H9 (cell line): ENCODE measurements around the gene SPATS2. TPM values are rescaled to one million over a fixed set of nuclear protein-coding genes. Genes with fewer than 3 reads are reported as not detected.

ENCODE experiments used
- DNase-seq: peaks from one replicate; pipeline ENCODE4 v3.0.0-alpha.2; 2017
- H2AFZ ChIP-seq: one replicate; pipeline ENCODE4 v1.6.1; 2013; ENCODE audit warnings: mild to moderate bottlenecking, low read length, control low read depth, moderate library complexity
- H2AK5ac ChIP-seq: 2 replicates; pipeline ENCODE4 v1.6.1; 2013; ENCODE audit warnings: low read length, control low read depth, mixed read lengths; ENCODE audit not compliant: insufficient read length
- H2BK120ac ChIP-seq: one replicate; pipeline ENCODE4 v1.6.1; 2013; ENCODE audit warnings: low read depth, mild to moderate bottlenecking, low read length, control low read depth, inconsistent platforms; ENCODE audit not compliant: poor library complexity, severe bottlenecking
- H2BK12ac ChIP-seq: 2 replicates; pipeline ENCODE4 v1.6.1; 2013; ENCODE audit warnings: low read length, control low read depth, mixed read lengths, low read depth; ENCODE audit not compliant: insufficient read length
- H2BK15ac ChIP-seq: 2 replicates; pipeline ENCODE4 v1.6.1; 2013; ENCODE audit warnings: low read depth, low read length, control low read depth
- H2BK20ac ChIP-seq: one replicate; pipeline ENCODE4 v1.6.1; 2013; ENCODE audit warnings: low read depth, mild to moderate bottlenecking, low read length, control low read depth, inconsistent platforms; ENCODE audit not compliant: poor library complexity, severe bottlenecking
- H2BK5ac ChIP-seq: 2 replicates; pipeline ENCODE4 v1.6.1; 2013; ENCODE audit warnings: low read length, control low read depth, mixed read lengths; ENCODE audit not compliant: insufficient read length
- H3K14ac ChIP-seq: 2 replicates; pipeline ENCODE4 v1.6.1; 2013; ENCODE audit warnings: low read length, control low read depth; ENCODE audit not compliant: insufficient read depth
- H3K18ac ChIP-seq: 2 replicates; pipeline ENCODE4 v1.6.1; 2013; ENCODE audit warnings: low read depth, mild to moderate bottlenecking, mixed read lengths, low read length, control low read depth; ENCODE audit not compliant: insufficient read length
- H3K23ac ChIP-seq: 2 replicates; pipeline ENCODE4 v1.6.1; 2013; ENCODE audit warnings: low read length, control low read depth, mixed read lengths, low read depth; ENCODE audit not compliant: insufficient read length
- H3K23me2 ChIP-seq: 2 replicates; pipeline ENCODE4 v1.6.1; 2013; ENCODE audit warnings: low read depth, mild to moderate bottlenecking, mixed read lengths, low read length, control low read depth; ENCODE audit not compliant: insufficient read length, poor library complexity, severe bottlenecking
- H3K27ac ChIP-seq: 2 replicates; pipeline ENCODE4 v1.5.1; 2013; ENCODE audit warnings: low read length, control low read depth, mixed read lengths, low read depth; ENCODE audit not compliant: insufficient read length
- H3K27me3 ChIP-seq: 2 replicates; pipeline ENCODE4 v1.6.1; 2013; ENCODE audit warnings: low read length, control low read depth, inconsistent platforms; ENCODE audit not compliant: insufficient read depth
- H3K4ac ChIP-seq: 2 replicates; pipeline ENCODE4 v1.6.1; 2013; ENCODE audit warnings: low read depth, mild to moderate bottlenecking, control low read depth, inconsistent platforms, low read length, moderate library complexity
- H3K4me1 ChIP-seq: 2 replicates; pipeline ENCODE4 v1.6.1; 2013; ENCODE audit warnings: low read length, control low read depth, inconsistent platforms; ENCODE audit not compliant: insufficient read depth
- H3K4me2 ChIP-seq: 2 replicates; pipeline ENCODE4 v1.6.1; 2013; ENCODE audit warnings: low read length, control low read depth, mixed read lengths; ENCODE audit not compliant: insufficient read length, insufficient read depth
- H3K56ac ChIP-seq: 2 replicates; pipeline ENCODE4 v1.6.1; 2013; ENCODE audit warnings: low read depth, mild to moderate bottlenecking, mixed read lengths, low read length, control low read depth; ENCODE audit not compliant: insufficient read length
- H3K79me1 ChIP-seq: 2 replicates; pipeline ENCODE4 v1.6.1; 2013; ENCODE audit warnings: low read depth, mild to moderate bottlenecking, moderate library complexity, low read length, control low read depth, inconsistent platforms; ENCODE audit not compliant: insufficient read depth, poor library complexity, severe bottlenecking
- H3K79me2 ChIP-seq: 2 replicates; pipeline ENCODE4 v1.6.1; 2013; ENCODE audit warnings: low read length, control low read depth, inconsistent platforms; ENCODE audit not compliant: insufficient read depth
- H3K9ac ChIP-seq: 2 replicates; pipeline ENCODE4 v1.6.1; 2013; ENCODE audit warnings: low read length, control low read depth, mixed read lengths; ENCODE audit not compliant: insufficient read length; ENCODE audit errors: extremely low read depth
- H3K9me3 ChIP-seq: one replicate; pipeline ENCODE4 v1.6.1; 2013; ENCODE audit warnings: low read depth, low read length, inconsistent platforms; ENCODE audit not compliant: control insufficient read depth
- H3T11ph ChIP-seq: one replicate; pipeline ENCODE4 v1.6.1; 2013; ENCODE audit warnings: mild to moderate bottlenecking, low read length, control low read depth, inconsistent platforms
- H4K20me1 ChIP-seq: one replicate; pipeline ENCODE4 v1.6.1; 2013; ENCODE audit not compliant: control insufficient read depth, insufficient read length, insufficient read depth
- H4K5ac ChIP-seq: 2 replicates; pipeline ENCODE4 v1.6.1; 2013; ENCODE audit warnings: low read depth, mild to moderate bottlenecking, mixed read lengths, low read length, control low read depth; ENCODE audit not compliant: insufficient read length
- H4K8ac ChIP-seq: replicated peaks from 2 replicates; pipeline ENCODE4 v1.6.1; 2013; ENCODE audit warnings: low read length, control low read depth, mixed read lengths, low read depth; ENCODE audit not compliant: insufficient read length
- H4K91ac ChIP-seq: 2 replicates; pipeline ENCODE4 v1.6.1; 2013; ENCODE audit warnings: low read depth, mild to moderate bottlenecking, moderate library complexity, mixed read lengths, low read length, control low read depth; ENCODE audit not compliant: insufficient read length
- H3K27ac Mint-ChIP-seq, 3 experiments: 2 replicates in 2 of 3; 3 replicates in 1 of 3; pipeline ENCODE4 v1.8.0; 2020 to 2021; ENCODE audit warnings: mixed read lengths in 3 of 3, mild to moderate bottlenecking in 1 of 3, moderate library complexity in 1 of 3
- H3K27me3 Mint-ChIP-seq: 2 replicates; pipeline ENCODE4 v1.8.0; 2021; ENCODE audit warnings: low read depth, mild to moderate bottlenecking, moderate library complexity, mixed read lengths
- H3K36me3 Mint-ChIP-seq, 3 experiments: 2 replicates in 2 of 3; 3 replicates in 1 of 3; pipeline ENCODE4 v1.8.0; 2020 to 2021; ENCODE audit warnings: low read depth in 3 of 3, mixed read lengths in 3 of 3; ENCODE audit not compliant: insufficient read depth in 1 of 3
- H3K4me1 Mint-ChIP-seq, 2 experiments: 2 replicates each; pipeline ENCODE4 v1.8.0; 2020; ENCODE audit warnings: mixed read lengths in 2 of 2
- H3K4me3 Mint-ChIP-seq, 2 experiments: 2 replicates in 1 of 2; 3 replicates in 1 of 2; pipeline ENCODE4 v1.8.0; 2020 to 2021; ENCODE audit warnings: mild to moderate bottlenecking in 2 of 2, mixed read lengths in 2 of 2, moderate library complexity in 1 of 2
- H3K9me3 Mint-ChIP-seq, 2 experiments: 2 replicates in 1 of 2; 3 replicates in 1 of 2; pipeline ENCODE4 v1.8.0; 2020; ENCODE audit warnings: mild to moderate bottlenecking in 2 of 2, mixed read lengths in 2 of 2, moderate library complexity in 1 of 2
- WGBS: extraction: QIAGEN DNeasy Blood & Tissue Kit; methylation state at CpG from one replicate; pipeline ENCODE4 v1.1.7; 2013; ENCODE audit warnings: missing lambda C conversion rate, low lambda C conversion rate, mixed read lengths; ENCODE audit not compliant: insufficient read length; ENCODE audit errors: extremely low coverage; 5-methylcytosine and 5-hydroxymethylcytosine counted together
- total RNA-seq: library from RNA; stranded (reverse); gene quantifications from 2 replicates; pipeline ENCODE4 v1.2.1, GENCODE V29; 2021
- TF ChIP-seq, protein P1 (sequence below): fragments of 200-600 bp; sonication (generic); conservative IDR thresholded peaks from 3 replicates; pipeline ENCODE4 v1.8.0; 2021; ENCODE audit warnings: antibody characterized with exemption, mild to moderate bottlenecking

SPATS2 gene
- total RNA-seq, 1 experiment from 2014 or later = 17.1 TPM

DNA sequence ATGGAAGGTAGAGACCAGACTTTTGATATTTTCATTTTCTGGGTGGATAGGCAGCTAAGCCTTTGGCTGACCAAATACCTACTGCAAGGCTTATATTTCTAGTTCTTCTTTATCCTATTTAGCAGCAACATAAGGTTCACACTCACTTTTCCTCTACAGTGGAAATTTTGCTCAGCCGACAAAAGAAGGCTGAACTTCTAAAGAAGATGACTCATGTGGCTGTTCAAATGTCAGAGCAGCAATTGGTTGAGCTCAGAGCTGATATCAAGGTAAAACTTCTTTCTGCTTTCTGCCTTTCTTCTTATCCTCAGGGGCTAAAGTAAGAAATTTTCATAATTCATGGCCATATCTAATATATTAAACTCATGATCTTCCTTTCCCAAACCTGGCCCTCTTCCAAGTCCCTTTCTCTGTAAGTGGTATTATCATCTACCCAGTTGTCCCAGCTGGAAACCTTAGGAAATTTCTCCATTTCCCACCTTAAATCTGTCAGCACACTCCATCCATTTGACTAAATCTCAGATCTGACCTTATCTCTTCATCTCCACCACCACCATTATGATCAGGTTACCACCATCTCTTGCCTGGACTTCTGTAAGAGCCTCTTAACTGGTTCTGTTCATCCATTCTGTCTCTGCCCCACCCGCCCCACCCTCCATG lies 151.8 kb downstream of the SPATS2 start:
- Histone ChIP-seq H3T11ph (no peak overlapping the region), H3K9me3 (no peaks in the 10 kb centered on the region), H2BK5ac (no peak overlapping the region), H3K79me2 (no peaks in the 10 kb centered on the region), H3K14ac (no peak overlapping the region), H3K56ac (no peak overlapping the region), H3K4me1 (no peaks in the 10 kb centered on the region), H4K20me1 (no peaks in the 10 kb centered on the region), H2BK20ac (no peak overlapping the region), H4K5ac (no peak overlapping the region), H2AFZ (no peak overlapping the region), H3K4ac (no peak overlapping the region), H3K23ac (no peak overlapping the region), H3K27me3 (no peaks in the 10 kb centered on the region), H2BK120ac (no peak overlapping the region), H2BK12ac (no peak overlapping the region), H3K23me2 (no peaks in the 10 kb centered on the region), H3K79me1 (no peaks in the 10 kb centered on the region), H3K18ac (no peak overlapping the region), H4K8ac (no peak overlapping the region), H3K9ac (no peak overlapping the region), H4K91ac (no peak overlapping the region), H2BK15ac (no peak overlapping the region), H3K27ac (no peak overlapping the region), H2AK5ac (no peak overlapping the region), H3K4me2 (no peak overlapping the region)
- no peak for DNase-seq
- no peaks in the 10 kb centered on the region for H3K9me3 Mint-ChIP-seq
- peaks cover 7 to 16% (median 12%) of the 10 kb centered on the region in 3 experiments; a peak in 6 of 7 replicates for H3K36me3 Mint-ChIP-seq
- no peaks in the 10 kb centered on the region for H3K27me3 Mint-ChIP-seq
- TF ChIP-seq, protein P1, sequence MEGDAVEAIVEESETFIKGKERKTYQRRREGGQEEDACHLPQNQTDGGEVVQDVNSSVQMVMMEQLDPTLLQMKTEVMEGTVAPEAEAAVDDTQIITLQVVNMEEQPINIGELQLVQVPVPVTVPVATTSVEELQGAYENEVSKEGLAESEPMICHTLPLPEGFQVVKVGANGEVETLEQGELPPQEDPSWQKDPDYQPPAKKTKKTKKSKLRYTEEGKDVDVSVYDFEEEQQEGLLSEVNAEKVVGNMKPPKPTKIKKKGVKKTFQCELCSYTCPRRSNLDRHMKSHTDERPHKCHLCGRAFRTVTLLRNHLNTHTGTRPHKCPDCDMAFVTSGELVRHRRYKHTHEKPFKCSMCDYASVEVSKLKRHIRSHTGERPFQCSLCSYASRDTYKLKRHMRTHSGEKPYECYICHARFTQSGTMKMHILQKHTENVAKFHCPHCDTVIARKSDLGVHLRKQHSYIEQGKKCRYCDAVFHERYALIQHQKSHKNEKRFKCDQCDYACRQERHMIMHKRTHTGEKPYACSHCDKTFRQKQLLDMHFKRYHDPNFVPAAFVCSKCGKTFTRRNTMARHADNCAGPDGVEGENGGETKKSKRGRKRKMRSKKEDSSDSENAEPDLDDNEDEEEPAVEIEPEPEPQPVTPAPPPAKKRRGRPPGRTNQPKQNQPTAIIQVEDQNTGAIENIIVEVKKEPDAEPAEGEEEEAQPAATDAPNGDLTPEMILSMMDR = no peak
- no CpG with 5 or more reads among the region's 2 CpGs for WGBS
- no peaks in the 10 kb centered on the region for H3K4me1 Mint-ChIP-seq
- H3K27ac Mint-ChIP-seq = no peak overlapping the region
- H3K4me3 Mint-ChIP-seq = no peak overlapping the region
